Measurements from ENCODE around the gene ZMYM1. TPM values are rescaled to one million over a fixed set of nuclear protein-coding genes. Genes with fewer than 3 reads are reported as not detected.

The ZMYM1 gene
- total and polyA plus RNA-seq, 2 of the 8 experiments (the other 6 are each of a cell fraction or from before 2014, with no cell fraction given): 10.0 to 41.3 TPM

- Histone ChIP-seq H2BK5ac (ENCODE audit: low read depth, low read length) (no peak overlapping the region), H3K9ac (replicated peaks in 1 of 4; ENCODE audit: extremely low read depth in 1 of 4, low read depth in 3 of 4, low read length in 3 of 4) (no peak overlapping the region; a peak in 1 of 7 replicates), H3K4me3 (ENCODE audit: extremely low read depth in 1 of 4, insufficient read depth in 2 of 4, low read depth in 3 of 4, low read length in 4 of 4) (no peak overlapping the region), H2BK20ac (ENCODE audit: low read length) (no peak overlapping the region), H2AFZ (ENCODE audit: low read length) (no peak overlapping the region), H3K4me1 (replicated peaks in 1 of 4; ENCODE audit: control insufficient read depth in 3 of 4, insufficient read depth in 4 of 4, low read length in 3 of 4) (no peaks in the 10 kb centered on the region), H3K14ac (ENCODE audit: insufficient read length) (no peak overlapping the region), H3K79me2 (ENCODE audit: control insufficient read depth in 1 of 2, insufficient read depth in 2 of 2, low read length in 2 of 2) (no peaks in the 10 kb centered on the region), H4K20me1 (replicated peaks in 1 of 2; ENCODE audit: control insufficient read depth in 1 of 2, insufficient read depth in 2 of 2, low read length in 2 of 2) (peaks cover 1 to 2% of the 10 kb centered on the region in 2 experiments), H3K23ac (ENCODE audit: insufficient read length) (no peak overlapping the region), H4K91ac (replicated peaks; ENCODE audit: insufficient read length, low read length) (no peak overlapping the region), H3K4me2 (ENCODE audit: insufficient read depth in 1 of 2, low read depth in 2 of 2, low read length in 2 of 2) (no peak overlapping the region), H3K27me3 (replicated peaks in 1 of 4; ENCODE audit: control insufficient read depth in 3 of 4, extremely low read depth in 1 of 4, insufficient read depth in 3 of 4, low read length in 3 of 4) (no peaks in the 10 kb centered on the region), H3K23me2 (ENCODE audit: low read depth, low read length) (peaks cover 5% of the 10 kb centered on the region; the same call in 1 of the 2 replicates), H3K9me3 (ENCODE audit: insufficient read depth in 2 of 2, low read depth in 1 of 2, low read length in 1 of 2) (peaks cover 4 to 13% of the 10 kb centered on the region in 2 experiments; a peak in 3 of 4 replicates), H4K8ac (ENCODE audit: extremely low read depth, insufficient read depth, low read length) (no peak overlapping the region), H3K27ac (ENCODE audit: low read depth, low read length) (no peak overlapping the region), H2AK5ac (ENCODE audit: low read depth, low read length) (no peak overlapping the region), H2BK120ac (replicated peaks; ENCODE audit: low read depth, low read length) (no peak overlapping the region), H3K18ac (ENCODE audit: extremely low read depth, low read length) (no peak overlapping the region), H2BK15ac (ENCODE audit: low read length) (no peak overlapping the region), H2BK12ac (ENCODE audit: low read depth, low read length) (no peak overlapping the region), H4K5ac (ENCODE audit: insufficient read length, low read depth, low read length) (no peak overlapping the region), H3K56ac (replicated peaks; ENCODE audit: insufficient read length, low read depth, low read length) (no peak overlapping the region), H3K4ac (replicated peaks; ENCODE audit: insufficient read length, low read depth, low read length) (no peak overlapping the region), H3K36me3 (ENCODE audit: control insufficient read depth in 2 of 4, insufficient read depth in 4 of 4, low read length in 3 of 4) (0 out of 8 replicates have a peak, but pooled peaks cover 0 to 3% (median 0%) of the 10 kb centered on the region in 4 experiments), H3K79me1 (ENCODE audit: low read depth, low read length) (no peaks in the 10 kb centered on the region)
- no peak for FAIRE-seq
- no peak for TF ChIP-seq BACH1 (IDR thresholded peaks at IDR 0.05; ENCODE audit: low read length)
- ChIA-PET CTCF (ENCODE audit: partially characterized antibody) (interaction anchor here (0.5 to 1.7 kb wide), 3 partner anchors 103 to 144 kb away, joined by 3 to 4 read pairs (median 3); no protein-coding TSS in a partner anchor), POLR2A (ENCODE audit: partially characterized antibody) (interaction anchor here (0.7 kb wide), 1 partner anchor 17 kb away, joined by 5 read pairs; no protein-coding TSS in a partner anchor)
- DNase-seq (ENCODE audit: low read depth in 1 of 2, low spot score in 2 of 2): no peak
Measured at GRCh38 chr1:35029761-35030160, 49.4 kb upstream of the ZMYM1 start.
